PFSK-1 (cell line): ENCODE data around the gene FBXO30.

Source experiments
- POLR2AphosphoS5 ChIP-seq: IDR thresholded peaks from 2 replicates; pipeline ENCODE4 v1.6.1; 2012; ENCODE audit warnings: low read depth, mild to moderate bottlenecking, control low read depth, low read length, moderate library complexity
- REST ChIP-seq, 2 experiments: IDR thresholded peaks; 2 replicates each; pipeline versions ENCODE4 v1.6.1 to v1.8.0; 2011 to 2012; ENCODE audit warnings: low read depth in 2 of 2, low read length in 2 of 2, control low read depth in 1 of 2, inconsistent platforms in 1 of 2, mild to moderate bottlenecking in 1 of 2, moderate library complexity in 1 of 2; ENCODE audit not compliant: insufficient read depth in 1 of 2
- SIN3A ChIP-seq: IDR thresholded peaks from 2 replicates; pipeline ENCODE4 v1.6.1; 2012; ENCODE audit warnings: mild to moderate bottlenecking, low read length, moderate library complexity, borderline replicate concordance; ENCODE audit not compliant: insufficient read depth

- TF ChIP-seq POLR2AphosphoS5 (no peak), REST (IDR thresholded peaks at IDR 0.05; ENCODE audit: insufficient read depth in 1 of 2, low read depth in 2 of 2, low read length in 2 of 2) (no peak), SIN3A (no peak)
Observed at GRCh38 chr6:145798530-145798929, 16.1 kb downstream of the FBXO30 start.
